ENCODE results near the gene JAK1. TPM values are rescaled to one million over a fixed set of nuclear protein-coding genes. Genes with fewer than 3 reads are reported as not detected.
A peak's percentile ranks its signal among the peaks of the same experiment; 100 is the strongest.

The JAK1 gene
- total and polyA plus RNA-seq, 9 of the 15 experiments (the other 6 are each of a cell fraction or from before 2014, with no cell fraction given): 9.7 to 44.1 (median 42.5) TPM

GRCh38 chr1:64801851-64802523, 164.4 kb downstream of the JAK1 start (continued):
- TF ChIP-seq, protein P1, sequence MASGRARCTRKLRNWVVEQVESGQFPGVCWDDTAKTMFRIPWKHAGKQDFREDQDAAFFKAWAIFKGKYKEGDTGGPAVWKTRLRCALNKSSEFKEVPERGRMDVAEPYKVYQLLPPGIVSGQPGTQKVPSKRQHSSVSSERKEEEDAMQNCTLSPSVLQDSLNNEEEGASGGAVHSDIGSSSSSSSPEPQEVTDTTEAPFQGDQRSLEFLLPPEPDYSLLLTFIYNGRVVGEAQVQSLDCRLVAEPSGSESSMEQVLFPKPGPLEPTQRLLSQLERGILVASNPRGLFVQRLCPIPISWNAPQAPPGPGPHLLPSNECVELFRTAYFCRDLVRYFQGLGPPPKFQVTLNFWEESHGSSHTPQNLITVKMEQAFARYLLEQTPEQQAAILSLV (tag; IDR thresholded peaks at IDR 0.05): peak; percentile 76
- TF ChIP-seq BRF1 (IDR thresholded peaks at IDR 0.05; ENCODE audit: borderline replicate concordance, extremely low read depth, insufficient read length): no peak
- no peak for TF ChIP-seq HDAC2 (IDR thresholded peaks at IDR 0.05)
- TF ChIP-seq, protein P2, sequence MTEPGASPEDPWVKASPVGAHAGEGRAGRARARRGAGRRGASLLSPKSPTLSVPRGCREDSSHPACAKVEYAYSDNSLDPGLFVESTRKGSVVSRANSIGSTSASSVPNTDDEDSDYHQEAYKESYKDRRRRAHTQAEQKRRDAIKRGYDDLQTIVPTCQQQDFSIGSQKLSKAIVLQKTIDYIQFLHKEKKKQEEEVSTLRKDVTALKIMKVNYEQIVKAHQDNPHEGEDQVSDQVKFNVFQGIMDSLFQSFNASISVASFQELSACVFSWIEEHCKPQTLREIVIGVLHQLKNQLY (CRISPR knock-in tag; conservative IDR thresholded peaks at IDR 0.05): no peak
- no peak for TF ChIP-seq ZNF282 (CRISPR knock-in tag; IDR thresholded peaks at IDR 0.05)
- TF ChIP-seq, protein P3, sequence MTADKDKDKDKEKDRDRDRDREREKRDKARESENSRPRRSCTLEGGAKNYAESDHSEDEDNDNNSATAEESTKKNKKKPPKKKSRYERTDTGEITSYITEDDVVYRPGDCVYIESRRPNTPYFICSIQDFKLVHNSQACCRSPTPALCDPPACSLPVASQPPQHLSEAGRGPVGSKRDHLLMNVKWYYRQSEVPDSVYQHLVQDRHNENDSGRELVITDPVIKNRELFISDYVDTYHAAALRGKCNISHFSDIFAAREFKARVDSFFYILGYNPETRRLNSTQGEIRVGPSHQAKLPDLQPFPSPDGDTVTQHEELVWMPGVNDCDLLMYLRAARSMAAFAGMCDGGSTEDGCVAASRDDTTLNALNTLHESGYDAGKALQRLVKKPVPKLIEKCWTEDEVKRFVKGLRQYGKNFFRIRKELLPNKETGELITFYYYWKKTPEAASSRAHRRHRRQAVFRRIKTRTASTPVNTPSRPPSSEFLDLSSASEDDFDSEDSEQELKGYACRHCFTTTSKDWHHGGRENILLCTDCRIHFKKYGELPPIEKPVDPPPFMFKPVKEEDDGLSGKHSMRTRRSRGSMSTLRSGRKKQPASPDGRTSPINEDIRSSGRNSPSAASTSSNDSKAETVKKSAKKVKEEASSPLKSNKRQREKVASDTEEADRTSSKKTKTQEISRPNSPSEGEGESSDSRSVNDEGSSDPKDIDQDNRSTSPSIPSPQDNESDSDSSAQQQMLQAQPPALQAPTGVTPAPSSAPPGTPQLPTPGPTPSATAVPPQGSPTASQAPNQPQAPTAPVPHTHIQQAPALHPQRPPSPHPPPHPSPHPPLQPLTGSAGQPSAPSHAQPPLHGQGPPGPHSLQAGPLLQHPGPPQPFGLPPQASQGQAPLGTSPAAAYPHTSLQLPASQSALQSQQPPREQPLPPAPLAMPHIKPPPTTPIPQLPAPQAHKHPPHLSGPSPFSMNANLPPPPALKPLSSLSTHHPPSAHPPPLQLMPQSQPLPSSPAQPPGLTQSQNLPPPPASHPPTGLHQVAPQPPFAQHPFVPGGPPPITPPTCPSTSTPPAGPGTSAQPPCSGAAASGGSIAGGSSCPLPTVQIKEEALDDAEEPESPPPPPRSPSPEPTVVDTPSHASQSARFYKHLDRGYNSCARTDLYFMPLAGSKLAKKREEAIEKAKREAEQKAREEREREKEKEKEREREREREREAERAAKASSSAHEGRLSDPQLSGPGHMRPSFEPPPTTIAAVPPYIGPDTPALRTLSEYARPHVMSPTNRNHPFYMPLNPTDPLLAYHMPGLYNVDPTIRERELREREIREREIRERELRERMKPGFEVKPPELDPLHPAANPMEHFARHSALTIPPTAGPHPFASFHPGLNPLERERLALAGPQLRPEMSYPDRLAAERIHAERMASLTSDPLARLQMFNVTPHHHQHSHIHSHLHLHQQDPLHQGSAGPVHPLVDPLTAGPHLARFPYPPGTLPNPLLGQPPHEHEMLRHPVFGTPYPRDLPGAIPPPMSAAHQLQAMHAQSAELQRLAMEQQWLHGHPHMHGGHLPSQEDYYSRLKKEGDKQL (CRISPR knock-in tag; IDR thresholded peaks at IDR 0.05; ENCODE audit: borderline replicate concordance): no peak
- no peak for TF ChIP-seq SMAD1 (IDR thresholded peaks at IDR 0.05; ENCODE audit: low read depth, low read length, partially characterized antibody)
- peak; percentile 63; the same call in 1 of the 2 replicates for TF ChIP-seq ZNF766 (CRISPR knock-in tag; conservative IDR thresholded peaks at IDR 0.05)
- TF ChIP-seq, protein P4, sequence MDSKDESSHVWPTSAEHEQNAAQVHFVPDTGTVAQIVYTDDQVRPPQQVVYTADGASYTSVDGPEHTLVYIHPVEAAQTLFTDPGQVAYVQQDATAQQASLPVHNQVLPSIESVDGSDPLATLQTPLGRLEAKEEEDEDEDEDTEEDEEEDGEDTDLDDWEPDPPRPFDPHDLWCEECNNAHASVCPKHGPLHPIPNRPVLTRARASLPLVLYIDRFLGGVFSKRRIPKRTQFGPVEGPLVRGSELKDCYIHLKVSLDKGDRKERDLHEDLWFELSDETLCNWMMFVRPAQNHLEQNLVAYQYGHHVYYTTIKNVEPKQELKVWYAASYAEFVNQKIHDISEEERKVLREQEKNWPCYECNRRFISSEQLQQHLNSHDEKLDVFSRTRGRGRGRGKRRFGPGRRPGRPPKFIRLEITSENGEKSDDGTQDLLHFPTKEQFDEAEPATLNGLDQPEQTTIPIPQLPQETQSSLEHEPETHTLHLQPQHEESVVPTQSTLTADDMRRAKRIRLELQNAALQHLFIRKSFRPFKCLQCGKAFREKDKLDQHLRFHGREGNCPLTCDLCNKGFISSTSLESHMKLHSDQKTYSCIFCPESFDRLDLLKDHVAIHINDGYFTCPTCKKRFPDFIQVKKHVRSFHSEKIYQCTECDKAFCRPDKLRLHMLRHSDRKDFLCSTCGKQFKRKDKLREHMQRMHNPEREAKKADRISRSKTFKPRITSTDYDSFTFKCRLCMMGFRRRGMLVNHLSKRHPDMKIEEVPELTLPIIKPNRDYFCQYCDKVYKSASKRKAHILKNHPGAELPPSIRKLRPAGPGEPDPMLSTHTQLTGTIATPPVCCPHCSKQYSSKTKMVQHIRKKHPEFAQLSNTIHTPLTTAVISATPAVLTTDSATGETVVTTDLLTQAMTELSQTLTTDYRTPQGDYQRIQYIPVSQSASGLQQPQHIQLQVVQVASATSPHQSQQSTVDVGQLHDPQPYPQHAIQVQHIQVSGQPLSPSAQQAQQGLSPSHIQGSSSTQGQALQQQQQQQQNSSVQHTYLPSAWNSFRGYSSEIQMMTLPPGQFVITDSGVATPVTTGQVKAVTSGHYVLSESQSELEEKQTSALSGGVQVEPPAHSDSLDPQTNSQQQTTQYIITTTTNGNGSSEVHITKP (IDR thresholded peaks at IDR 0.05; ENCODE audit: partially characterized antibody): no peak
- peak; percentile 86 for TF ChIP-seq ZNF311 (CRISPR knock-in tag; IDR thresholded peaks at IDR 0.05)
- TF ChIP-seq MCM5 (IDR thresholded peaks at IDR 0.05; ENCODE audit: low read depth): no peak
- TF ChIP-seq SAFB2 (IDR thresholded peaks at IDR 0.05; ENCODE audit: borderline replicate concordance, low read depth, low read length, severe bottlenecking): no peak
- peak; percentile 87 for TF ChIP-seq ZKSCAN8 (CRISPR knock-in tag; IDR thresholded peaks at IDR 0.05)
- no peak for TF ChIP-seq MYNN (IDR thresholded peaks at IDR 0.05)
- TF ChIP-seq MYNN (CRISPR knock-in tag; IDR thresholded peaks at IDR 0.05): no peak
- no peak for TF ChIP-seq CBFB (CRISPR knock-in tag; IDR thresholded peaks at IDR 0.05)
- no peak for TF ChIP-seq KDM5B (IDR thresholded peaks at IDR 0.05; ENCODE audit: insufficient replicate concordance, low read depth, low read length)

Data from K562 (cell line).